HEK293T (cell line): ENCODE measurements around the gene CDC42BPG.

Experiments
- FOXK2 ChIP-seq: fragments of 450-650 bp; IDR thresholded peaks from 2 replicates; pipeline ENCODE4 v1.6.1; 2016; ENCODE audit warnings: mild to moderate bottlenecking
- L3MBTL2 ChIP-seq: fragments of 450-650 bp; conservative IDR thresholded peaks from 2 replicates; pipeline ENCODE4 v1.6.1; 2016; ENCODE audit warnings: mild to moderate bottlenecking
- LEF1 ChIP-seq: fragments of 450-650 bp; IDR thresholded peaks from 2 replicates; pipeline ENCODE4 v1.6.1; 2017; ENCODE audit warnings: mild to moderate bottlenecking, borderline replicate concordance
- SP1 ChIP-seq: fragments of 450-650 bp; IDR thresholded peaks from 2 replicates; pipeline ENCODE4 v1.6.1; 2017
- SUZ12 ChIP-seq: fragments of 450-650 bp; IDR thresholded peaks from 2 replicates; pipeline ENCODE4 v1.6.1; 2016; ENCODE audit warnings: mild to moderate bottlenecking
- ZNF384 ChIP-seq: fragments of 450-650 bp; IDR thresholded peaks from 2 replicates; pipeline ENCODE4 v1.6.1; 2016

DNA sequence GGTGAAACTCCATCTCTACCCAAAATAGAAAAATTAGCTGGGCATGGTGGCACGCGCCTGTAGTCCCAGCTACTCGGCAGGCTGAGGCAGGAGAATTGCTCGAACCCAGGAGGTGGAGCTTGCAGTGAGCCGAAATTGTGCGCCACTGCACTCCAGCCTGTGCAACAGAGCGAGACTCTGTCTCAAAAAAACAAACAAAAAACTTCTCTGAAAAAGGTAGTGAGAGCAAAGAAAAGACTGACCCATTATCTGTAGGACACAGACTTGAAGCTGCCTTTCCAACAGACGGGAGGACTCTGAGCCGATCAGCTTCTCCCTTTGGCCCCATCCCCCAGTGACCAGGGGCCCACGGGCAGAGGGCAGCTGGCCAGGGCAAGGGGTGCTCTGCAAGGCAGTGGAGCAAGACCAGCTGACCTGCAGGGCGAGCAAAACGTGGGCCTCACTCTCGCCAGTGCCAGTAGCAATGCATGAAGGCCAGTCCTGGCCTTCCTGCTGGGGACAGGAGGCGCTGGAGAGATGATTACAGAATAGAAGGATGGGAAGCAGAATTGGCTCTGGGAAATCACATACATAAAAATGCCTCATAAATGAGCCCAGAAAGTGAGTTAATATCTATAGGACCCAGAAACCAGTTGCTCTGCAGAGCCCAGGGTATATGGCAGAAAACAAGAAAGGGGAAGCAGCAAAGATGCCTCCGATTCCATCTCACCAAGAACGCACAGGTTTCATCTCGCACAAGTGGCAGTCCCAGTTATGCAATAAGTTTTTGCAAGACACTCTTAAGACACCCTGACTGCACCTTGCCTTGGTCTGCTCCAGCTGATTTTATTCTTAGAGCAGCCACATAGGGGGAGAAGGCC lies 31.1 kb upstream of the CDC42BPG start:
- no peak for TF ChIP-seq ZNF384
- no peak for TF ChIP-seq LEF1
- no peak for TF ChIP-seq SP1
- no peak for TF ChIP-seq FOXK2
- no peak for TF ChIP-seq SUZ12
- no peak for TF ChIP-seq L3MBTL2
